PFSK-1 (cell line): ENCODE measurements around the gene ZFTA.

ENCODE experiments used
- FOXP2 ChIP-seq: optimal IDR thresholded peaks from 2 replicates; pipeline ENCODE3; 2011; ENCODE audit warnings: borderline replicate concordance, control low read depth, inconsistent platforms; ENCODE audit not compliant: insufficient read depth; ENCODE audit errors: extremely low read length, extremely low read depth
- POLR2AphosphoS5 ChIP-seq: IDR thresholded peaks from 2 replicates; pipeline ENCODE4 v1.6.1; 2012; ENCODE audit warnings: low read depth, mild to moderate bottlenecking, control low read depth, low read length, moderate library complexity
- REST ChIP-seq, 2 experiments: IDR thresholded peaks; 2 replicates each; pipeline versions ENCODE4 v1.6.1 to v1.8.0; 2011 to 2012; ENCODE audit warnings: low read depth in 2 of 2, low read length in 2 of 2, control low read depth in 1 of 2, inconsistent platforms in 1 of 2, mild to moderate bottlenecking in 1 of 2, moderate library complexity in 1 of 2; ENCODE audit not compliant: insufficient read depth in 1 of 2
- SIN3A ChIP-seq: IDR thresholded peaks from 2 replicates; pipeline ENCODE4 v1.6.1; 2012; ENCODE audit warnings: mild to moderate bottlenecking, low read length, moderate library complexity, borderline replicate concordance; ENCODE audit not compliant: insufficient read depth
- TAF1 ChIP-seq: IDR thresholded peaks from 2 replicates; pipeline ENCODE4 v1.6.1; 2012; ENCODE audit warnings: low read length, control low read depth, borderline replicate concordance; ENCODE audit not compliant: insufficient read depth

The ZFTA gene

GRCh38 chr11:63804259-63804658 lies 35.7 kb upstream of the ZFTA start:
- TF ChIP-seq POLR2AphosphoS5, result no peak
- no peak for TF ChIP-seq FOXP2
- no peak for TF ChIP-seq TAF1
- no peak for TF ChIP-seq REST (IDR thresholded peaks at IDR 0.05; ENCODE audit: insufficient read depth in 1 of 2, low read depth in 2 of 2, low read length in 2 of 2)
- no peak for TF ChIP-seq SIN3A

DNA sequence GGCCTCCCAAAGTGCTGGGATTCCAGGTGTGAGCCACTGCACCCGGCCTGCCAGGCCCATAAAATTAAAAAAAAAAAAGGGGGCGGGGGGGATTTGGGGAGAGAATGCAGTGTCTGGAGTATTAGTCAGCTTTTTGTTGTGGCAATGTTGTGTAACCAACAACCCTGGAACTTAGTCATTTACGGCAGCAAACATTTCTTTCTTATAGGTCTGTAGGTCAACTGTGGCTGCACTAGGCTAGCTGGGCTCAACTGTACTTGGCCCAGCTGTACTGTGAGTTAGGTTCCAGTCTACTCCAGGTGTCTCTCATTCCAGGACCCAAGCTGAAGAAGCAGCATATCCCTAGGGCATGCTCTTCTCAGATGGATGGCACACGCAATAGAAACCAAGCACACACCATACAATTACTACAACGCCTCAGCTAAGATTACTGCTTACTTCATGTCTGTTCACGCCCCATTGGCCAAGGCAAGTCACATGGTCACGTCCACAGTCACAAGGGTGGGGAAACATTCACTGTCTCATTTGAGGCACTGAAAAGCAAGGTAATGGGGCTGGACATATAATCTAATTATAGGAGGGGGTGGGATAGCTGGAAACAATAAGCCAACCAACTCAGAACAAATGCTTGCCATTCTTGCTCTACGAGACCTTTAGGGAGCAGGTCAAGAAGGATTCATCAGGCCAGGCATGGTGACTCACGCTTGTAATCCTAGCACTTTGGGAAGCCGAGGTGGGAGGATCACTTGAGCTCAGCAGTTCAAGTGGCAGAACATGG lies 34.3 kb upstream of the ZFTA start:
- TF ChIP-seq REST (IDR thresholded peaks at IDR 0.05; ENCODE audit: insufficient read depth in 1 of 2, low read depth in 2 of 2, low read length in 2 of 2), result 0 out of 4 replicates have a peak, but pooled peaks of 1 of the 2 experiments have one; percentile 26
- no peak for TF ChIP-seq FOXP2
- peak; percentile 54 for TF ChIP-seq POLR2AphosphoS5
- TF ChIP-seq SIN3A, result 0 out of 2 replicates have a peak, but pooled peaks have one; percentile 68
- TF ChIP-seq TAF1, result no peak; the same call in 1 of the 2 replicates

GRCh38 chr11:63800921-63801320 lies 32.3 kb upstream of the ZFTA start:
- TF ChIP-seq SIN3A (no peak), FOXP2 (no peak), TAF1 (no peak), REST (IDR thresholded peaks at IDR 0.05; ENCODE audit: insufficient read depth in 1 of 2, low read depth in 2 of 2, low read length in 2 of 2) (no peak), POLR2AphosphoS5 (no peak)

DNA sequence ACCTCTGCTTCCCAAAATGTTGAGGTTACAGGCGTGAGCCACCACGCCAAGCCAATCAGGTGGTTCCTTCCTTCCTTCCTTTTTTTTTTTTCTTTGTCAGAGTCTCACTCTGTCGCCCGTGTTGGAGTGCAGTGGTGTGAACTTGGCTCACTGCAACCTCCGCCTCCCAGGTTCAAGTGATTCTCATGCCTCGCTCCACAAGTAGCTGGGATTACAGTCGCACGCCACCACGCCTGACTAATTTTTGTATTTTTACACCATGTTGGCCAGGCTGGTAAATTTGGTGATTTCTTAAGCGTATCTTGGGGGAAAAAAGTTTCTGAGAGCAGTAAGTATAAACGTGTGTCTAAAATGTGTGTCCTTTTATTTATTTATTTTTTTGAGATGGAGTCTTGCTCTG lies 26.5 kb upstream of the ZFTA start:
- TF ChIP-seq SIN3A (no peak), POLR2AphosphoS5 (no peak), TAF1 (no peak), FOXP2 (no peak), REST (IDR thresholded peaks at IDR 0.05; ENCODE audit: insufficient read depth in 1 of 2, low read depth in 2 of 2, low read length in 2 of 2) (no peak)

GRCh38 chr11:63793161-63793560 lies 24.6 kb upstream of the ZFTA start:
- no peak for TF ChIP-seq TAF1
- no peak for TF ChIP-seq FOXP2
- TF ChIP-seq POLR2AphosphoS5, result no peak
- TF ChIP-seq SIN3A, result no peak
- no peak for TF ChIP-seq REST (IDR thresholded peaks at IDR 0.05; ENCODE audit: insufficient read depth in 1 of 2, low read depth in 2 of 2, low read length in 2 of 2)
